H1 (cell line): Measurements from ENCODE around the gene PLA2G4E.

Experiments used
- ASH2L ChIP-seq: fragments of 200-600, 300-600 bp; sonication (generic); IDR thresholded peaks from one replicate; pipeline ENCODE4 v1.7.1; 2017; ENCODE audit warnings: low read length
- CBX8 ChIP-seq: fragments of 300-800, 300-1000 bp; sonication (generic); IDR thresholded peaks from 2 replicates; pipeline ENCODE4 v1.7.1; 2016; ENCODE audit warnings: low read depth, low read length, borderline replicate concordance
- CHD2 ChIP-seq: IDR thresholded peaks from 2 replicates; pipeline ENCODE4 v1.6.1; 2012; ENCODE audit warnings: low read length, improper control_type of control experiment
- CTCF ChIP-seq, 3 experiments: IDR thresholded peaks; 1 replicate in 2 of 3; 2 replicates in 1 of 3; pipeline versions ENCODE4 v1.5.1 to v1.6.1; 2011; ENCODE audit warnings: low read length in 3 of 3, mild to moderate bottlenecking in 3 of 3, inconsistent platforms in 2 of 3, low read depth in 1 of 3, moderate library complexity in 1 of 3; ENCODE audit not compliant: insufficient read depth in 1 of 3; ENCODE audit errors: control extremely low read depth in 1 of 3
- EP300 ChIP-seq, 2 experiments: IDR thresholded peaks; 1 replicate in 1 of 2; 2 replicates in 1 of 2; pipeline ENCODE4 v1.6.1; 2011 to 2012; ENCODE audit warnings: low read depth in 2 of 2, low read length in 2 of 2, mild to moderate bottlenecking in 2 of 2, borderline replicate concordance in 1 of 2, inconsistent platforms in 1 of 2, moderate library complexity in 1 of 2
- HDAC2 ChIP-seq, 2 experiments: fragments of 300-600 bp in 1 of 2; sonication (generic) in 1 of 2; IDR thresholded peaks; 2 replicates each; pipeline ENCODE4 v1.6.1; 2011 to 2012; ENCODE audit warnings: low read depth in 2 of 2, low read length in 2 of 2, mild to moderate bottlenecking in 2 of 2, moderate library complexity in 2 of 2, borderline replicate concordance in 1 of 2, inconsistent platforms in 1 of 2
- KDM5A ChIP-seq: fragments of 200-600 bp; IDR thresholded peaks from 2 replicates; pipeline ENCODE4 v1.7.1; 2012; ENCODE audit warnings: mild to moderate bottlenecking, low read length, inconsistent platforms, mixed read lengths
- MAX ChIP-seq: IDR thresholded peaks from 2 replicates; pipeline ENCODE4 v1.6.1; 2012; ENCODE audit warnings: inconsistent platforms
- POLR2AphosphoS5 ChIP-seq: IDR thresholded peaks from 2 replicates; pipeline ENCODE4 v1.6.1; 2011; ENCODE audit warnings: low read depth, low read length
- RFX5 ChIP-seq: IDR thresholded peaks from 2 replicates; pipeline ENCODE4 v1.6.1; 2011; ENCODE audit warnings: low read depth, low read length, improper control_type of control experiment, borderline replicate concordance

GRCh38 chr15:41990243-41990605, 30.6 kb downstream of the PLA2G4E start:
- TF ChIP-seq CTCF (IDR thresholded peaks at IDR 0.05; ENCODE audit: control extremely low read depth in 1 of 3, insufficient read depth in 1 of 3, low read depth in 1 of 3, low read length in 3 of 3) (no peak), HDAC2 (IDR thresholded peaks at IDR 0.05; ENCODE audit: borderline replicate concordance in 1 of 2, low read depth in 2 of 2, low read length in 2 of 2) (no peak), CBX8 (no peak), KDM5A (no peak), POLR2AphosphoS5 (no peak), MAX (no peak), RFX5 (no peak), ASH2L (no peak), CHD2 (no peak), EP300 (IDR thresholded peaks at IDR 0.05; ENCODE audit: borderline replicate concordance in 1 of 2, low read depth in 2 of 2, low read length in 2 of 2) (no peak)
